ENCODE results near the gene WWOX.

DNA sequence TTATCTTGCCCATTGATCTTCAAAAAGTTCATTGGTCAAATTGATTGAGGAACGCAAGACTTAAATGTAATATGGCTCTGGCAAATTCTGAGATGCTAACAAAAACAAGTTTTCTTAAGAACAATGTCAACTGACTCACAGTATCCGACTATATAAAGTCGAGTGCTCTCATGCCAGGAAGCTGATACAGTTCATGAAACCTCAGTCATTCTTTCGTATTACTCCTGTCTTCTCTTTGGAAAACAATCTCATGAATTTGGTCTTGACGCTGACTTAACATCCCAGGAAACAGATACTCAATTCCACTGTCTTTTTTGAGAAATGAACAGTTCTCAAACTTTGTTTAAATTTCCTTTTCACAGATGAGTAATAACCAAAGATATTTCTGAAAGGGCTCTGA, 796.2 kb downstream of the WWOX start:
- TF ChIP-seq, protein P1, sequence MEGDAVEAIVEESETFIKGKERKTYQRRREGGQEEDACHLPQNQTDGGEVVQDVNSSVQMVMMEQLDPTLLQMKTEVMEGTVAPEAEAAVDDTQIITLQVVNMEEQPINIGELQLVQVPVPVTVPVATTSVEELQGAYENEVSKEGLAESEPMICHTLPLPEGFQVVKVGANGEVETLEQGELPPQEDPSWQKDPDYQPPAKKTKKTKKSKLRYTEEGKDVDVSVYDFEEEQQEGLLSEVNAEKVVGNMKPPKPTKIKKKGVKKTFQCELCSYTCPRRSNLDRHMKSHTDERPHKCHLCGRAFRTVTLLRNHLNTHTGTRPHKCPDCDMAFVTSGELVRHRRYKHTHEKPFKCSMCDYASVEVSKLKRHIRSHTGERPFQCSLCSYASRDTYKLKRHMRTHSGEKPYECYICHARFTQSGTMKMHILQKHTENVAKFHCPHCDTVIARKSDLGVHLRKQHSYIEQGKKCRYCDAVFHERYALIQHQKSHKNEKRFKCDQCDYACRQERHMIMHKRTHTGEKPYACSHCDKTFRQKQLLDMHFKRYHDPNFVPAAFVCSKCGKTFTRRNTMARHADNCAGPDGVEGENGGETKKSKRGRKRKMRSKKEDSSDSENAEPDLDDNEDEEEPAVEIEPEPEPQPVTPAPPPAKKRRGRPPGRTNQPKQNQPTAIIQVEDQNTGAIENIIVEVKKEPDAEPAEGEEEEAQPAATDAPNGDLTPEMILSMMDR (IDR thresholded peaks at IDR 0.05), result no peak
- TF ChIP-seq POLR2A (IDR thresholded peaks at IDR 0.05), result no peak
